ENCODE measurements around the gene SOX18.

Gene SOX18

GRCh38 chr20:64062276-64062595 is 12.8 kb upstream of the SOX18 start:
- H3K79me2 ChIP-seq (ENCODE audit: insufficient read depth, low read length): peaks cover 15% of the 10 kb centered on the region; the same call in 1 of the 2 replicates
- no peaks in the 10 kb centered on the region for H4K20me1 ChIP-seq (ENCODE audit: insufficient read depth, low read length, poor library complexity, severe bottlenecking)
- peak overlapping the region; percentile 80 for H3K9ac ChIP-seq (ENCODE audit: low read depth, low read length, poor library complexity, severe bottlenecking)
- no peaks in the 10 kb centered on the region for H3K36me3 ChIP-seq (ENCODE audit: insufficient read depth, low read length)
- no peaks in the 10 kb centered on the region for H3F3A ChIP-seq (ENCODE audit: low read depth)
- TF ChIP-seq, protein P1, sequence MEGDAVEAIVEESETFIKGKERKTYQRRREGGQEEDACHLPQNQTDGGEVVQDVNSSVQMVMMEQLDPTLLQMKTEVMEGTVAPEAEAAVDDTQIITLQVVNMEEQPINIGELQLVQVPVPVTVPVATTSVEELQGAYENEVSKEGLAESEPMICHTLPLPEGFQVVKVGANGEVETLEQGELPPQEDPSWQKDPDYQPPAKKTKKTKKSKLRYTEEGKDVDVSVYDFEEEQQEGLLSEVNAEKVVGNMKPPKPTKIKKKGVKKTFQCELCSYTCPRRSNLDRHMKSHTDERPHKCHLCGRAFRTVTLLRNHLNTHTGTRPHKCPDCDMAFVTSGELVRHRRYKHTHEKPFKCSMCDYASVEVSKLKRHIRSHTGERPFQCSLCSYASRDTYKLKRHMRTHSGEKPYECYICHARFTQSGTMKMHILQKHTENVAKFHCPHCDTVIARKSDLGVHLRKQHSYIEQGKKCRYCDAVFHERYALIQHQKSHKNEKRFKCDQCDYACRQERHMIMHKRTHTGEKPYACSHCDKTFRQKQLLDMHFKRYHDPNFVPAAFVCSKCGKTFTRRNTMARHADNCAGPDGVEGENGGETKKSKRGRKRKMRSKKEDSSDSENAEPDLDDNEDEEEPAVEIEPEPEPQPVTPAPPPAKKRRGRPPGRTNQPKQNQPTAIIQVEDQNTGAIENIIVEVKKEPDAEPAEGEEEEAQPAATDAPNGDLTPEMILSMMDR (conservative IDR thresholded peaks at IDR 0.05; ENCODE audit: low read length): no peak
- H3K4me2 ChIP-seq (ENCODE audit: low read depth, low read length, poor library complexity, severe bottlenecking): peak overlapping the region; percentile 83
- H3K27me3 ChIP-seq (ENCODE audit: insufficient read depth, low read length, poor library complexity, severe bottlenecking): no peaks in the 10 kb centered on the region
- H3K4me1 ChIP-seq (ENCODE audit: insufficient read depth, low read length, poor library complexity, severe bottlenecking): peaks cover 45% of the 10 kb centered on the region
- H3K9me3 ChIP-seq (ENCODE audit: insufficient read depth, low read depth, low read length): no peaks in the 10 kb centered on the region
- H3K4me3 ChIP-seq (ENCODE audit: low read length, poor library complexity, severe bottlenecking): peak overlapping the region; percentile 95
- H3K9me2 ChIP-seq (replicated peaks; ENCODE audit: low read depth, low read length): no peaks in the 10 kb centered on the region
- H2AFZ ChIP-seq (ENCODE audit: low read length): peak overlapping the region; percentile 91; the same call in 1 of the 2 replicates

- H3K4me2 ChIP-seq (ENCODE audit: low read depth, low read length, poor library complexity, severe bottlenecking): no peak overlapping the region
- no peaks in the 10 kb centered on the region for H3K9me3 ChIP-seq (ENCODE audit: insufficient read depth, low read depth, low read length)
- H3F3A ChIP-seq (ENCODE audit: low read depth): no peaks in the 10 kb centered on the region
- TF ChIP-seq, protein P1 (conservative IDR thresholded peaks at IDR 0.05; ENCODE audit: low read length): no peak
- no peak for TF ChIP-seq EZH2phosphoT487 (IDR thresholded peaks at IDR 0.05; ENCODE audit: borderline replicate concordance)
- H3K79me2 ChIP-seq (ENCODE audit: insufficient read depth, low read length): peaks cover 5% of the 10 kb centered on the region; the same call in 1 of the 2 replicates
- no peak overlapping the region for H3K9ac ChIP-seq (ENCODE audit: low read depth, low read length, poor library complexity, severe bottlenecking)
- H3K4me1 ChIP-seq (ENCODE audit: insufficient read depth, low read length, poor library complexity, severe bottlenecking): peaks cover 21% of the 10 kb centered on the region
- no peaks in the 10 kb centered on the region for H3K36me3 ChIP-seq (ENCODE audit: insufficient read depth, low read length)
- no peaks in the 10 kb centered on the region for H4K20me1 ChIP-seq (ENCODE audit: insufficient read depth, low read length, poor library complexity, severe bottlenecking)
- no peaks in the 10 kb centered on the region for H3K27me3 ChIP-seq (ENCODE audit: insufficient read depth, low read length, poor library complexity, severe bottlenecking)
- H2AFZ ChIP-seq (ENCODE audit: low read length): no peak overlapping the region
- no peak overlapping the region for H3K4me3 ChIP-seq (ENCODE audit: low read length, poor library complexity, severe bottlenecking)
- H3K9me2 ChIP-seq (replicated peaks; ENCODE audit: low read depth, low read length): no peaks in the 10 kb centered on the region
Measured at GRCh38 chr20:64058536-64058935, 9.1 kb upstream of the SOX18 start.

- H3K9me3 ChIP-seq (ENCODE audit: insufficient read depth, low read depth, low read length): no peaks in the 10 kb centered on the region
- no peaks in the 10 kb centered on the region for H3K9me2 ChIP-seq (replicated peaks; ENCODE audit: low read depth, low read length)
- H3K4me3 ChIP-seq (ENCODE audit: low read length, poor library complexity, severe bottlenecking): no peak overlapping the region
- H4K20me1 ChIP-seq (ENCODE audit: insufficient read depth, low read length, poor library complexity, severe bottlenecking): no peaks in the 10 kb centered on the region
- TF ChIP-seq, protein P1 (conservative IDR thresholded peaks at IDR 0.05; ENCODE audit: low read length): peak; percentile 77
- no peak for TF ChIP-seq EZH2phosphoT487 (IDR thresholded peaks at IDR 0.05; ENCODE audit: borderline replicate concordance)
- no peaks in the 10 kb centered on the region for H3K27me3 ChIP-seq (ENCODE audit: insufficient read depth, low read length, poor library complexity, severe bottlenecking)
- no peak overlapping the region for H2AFZ ChIP-seq (ENCODE audit: low read length)
- no peak overlapping the region for H3K4me2 ChIP-seq (ENCODE audit: low read depth, low read length, poor library complexity, severe bottlenecking)
- no peaks in the 10 kb centered on the region for H3K79me2 ChIP-seq (ENCODE audit: insufficient read depth, low read length)
- H3K9ac ChIP-seq (ENCODE audit: low read depth, low read length, poor library complexity, severe bottlenecking): no peak overlapping the region
- peaks cover 22% of the 10 kb centered on the region for H3K4me1 ChIP-seq (ENCODE audit: insufficient read depth, low read length, poor library complexity, severe bottlenecking)
- no peaks in the 10 kb centered on the region for H3K36me3 ChIP-seq (ENCODE audit: insufficient read depth, low read length)
- no peaks in the 10 kb centered on the region for H3F3A ChIP-seq (ENCODE audit: low read depth)
Measured at GRCh38 chr20:64057628-64058498, 8.4 kb upstream of the SOX18 start.
